OCI-LY7 (cell line): Measurements from ENCODE around the gene MYL3.

ENCODE experiments used
- CTCF ChIP-seq: fragments of 200-600 bp; sonication (generic); conservative IDR thresholded peaks from 2 replicates; pipeline ENCODE4 v1.5.1; 2014; ENCODE audit warnings: mild to moderate bottlenecking, antibody characterized with exemption, low read length, moderate library complexity, mixed read lengths
- EZH2phosphoT487 ChIP-seq: fragments of 200-600 bp; sonication (generic); IDR thresholded peaks from 2 replicates; pipeline ENCODE4 v1.6.1; 2018; ENCODE audit warnings: low read depth, borderline replicate concordance, mild to moderate bottlenecking, mixed run types, antibody characterized with exemption, low read length, moderate library complexity, mixed read lengths

GRCh38 chr3:46891132-46891531 lies 27.9 kb upstream of the MYL3 start:
- no peak for TF ChIP-seq CTCF
- TF ChIP-seq EZH2phosphoT487, result no peak
